ENCODE measurements around the gene PRKCE.

PRKCE gene

GRCh38 chr2:45729753-45730512 is 78.5 kb downstream of the PRKCE start:
- TF ChIP-seq CTCF (IDR thresholded peaks at IDR 0.05; ENCODE audit: low read depth, low read length, missing control alignments): peak; percentile 56
- in situ Hi-C loops (cut with HindIII; ENCODE audit: low pct_ligation_motif_present, low sequenced_read_pairs): no loop called here

GRCh38 chr2:45731141-45731540 is 79.7 kb downstream of the PRKCE start:
- Histone ChIP-seq H3K27me3 (replicated peaks) (no peaks in the 10 kb centered on the region), H3K4me3 (ENCODE audit: low read depth, low read length) (no peak overlapping the region), H3K27ac (no peak overlapping the region), H3K36me3 (replicated peaks) (no peaks in the 10 kb centered on the region)
- in situ Hi-C loops (cut with HindIII; ENCODE audit: low pct_ligation_motif_present, low sequenced_read_pairs): no loop called here
- TF ChIP-seq CTCF (IDR thresholded peaks at IDR 0.05; ENCODE audit: low read depth, low read length, missing control alignments): no peak
- no peak for DNase-seq

More at GRCh38 chr2:45729753-45730512, 78.5 kb downstream of the PRKCE start:
- Histone ChIP-seq H3K27me3 (replicated peaks) (no peaks in the 10 kb centered on the region), H3K4me3 (ENCODE audit: low read depth, low read length) (no peak overlapping the region), H3K27ac (no peak overlapping the region), H3K36me3 (replicated peaks) (no peaks in the 10 kb centered on the region)
- peak; percentile 7 for DNase-seq

GRCh38 chr2:45732436-45732835 is 81.0 kb downstream of the PRKCE start:
- no peak for DNase-seq
- in situ Hi-C loops (cut with HindIII; ENCODE audit: low pct_ligation_motif_present, low sequenced_read_pairs): no loop called here
- Histone ChIP-seq H3K27ac (no peak overlapping the region), H3K36me3 (replicated peaks) (no peaks in the 10 kb centered on the region), H3K27me3 (replicated peaks) (no peaks in the 10 kb centered on the region), H3K4me3 (ENCODE audit: low read depth, low read length) (no peak overlapping the region)
- TF ChIP-seq CTCF (IDR thresholded peaks at IDR 0.05; ENCODE audit: low read depth, low read length, missing control alignments): no peak

GRCh38 chr2:45732946-45733345 is 81.5 kb downstream of the PRKCE start:
- in situ Hi-C loops (cut with HindIII; ENCODE audit: low pct_ligation_motif_present, low sequenced_read_pairs): no loop called here
- H3K36me3 ChIP-seq (replicated peaks): no peaks in the 10 kb centered on the region

GRCh38 chr2:45734336-45734735 is 82.9 kb downstream of the PRKCE start:
- TF ChIP-seq CTCF (IDR thresholded peaks at IDR 0.05; ENCODE audit: low read depth, low read length, missing control alignments): no peak
- H3K27ac ChIP-seq: no peak overlapping the region
- no peak for DNase-seq
- in situ Hi-C loops (cut with HindIII; ENCODE audit: low pct_ligation_motif_present, low sequenced_read_pairs): no loop called here
- no peaks in the 10 kb centered on the region for H3K36me3 ChIP-seq (replicated peaks)
- no peaks in the 10 kb centered on the region for H3K27me3 ChIP-seq (replicated peaks)
- H3K4me3 ChIP-seq (ENCODE audit: low read depth, low read length): no peak overlapping the region

More at GRCh38 chr2:45732946-45733345, 81.5 kb downstream of the PRKCE start:
- H3K27ac ChIP-seq: no peak overlapping the region
- no peak overlapping the region for H3K4me3 ChIP-seq (ENCODE audit: low read depth, low read length)
- no peak for DNase-seq
- H3K27me3 ChIP-seq (replicated peaks): no peaks in the 10 kb centered on the region
- TF ChIP-seq CTCF (IDR thresholded peaks at IDR 0.05; ENCODE audit: low read depth, low read length, missing control alignments): no peak

GRCh38 chr2:45734952-45735351 is 83.5 kb downstream of the PRKCE start:
- Histone ChIP-seq H3K27ac (no peak overlapping the region), H3K36me3 (replicated peaks) (no peaks in the 10 kb centered on the region), H3K4me3 (ENCODE audit: low read depth, low read length) (no peak overlapping the region), H3K27me3 (replicated peaks) (no peaks in the 10 kb centered on the region)
- in situ Hi-C loops (cut with HindIII; ENCODE audit: low pct_ligation_motif_present, low sequenced_read_pairs): no loop called here
- no peak for DNase-seq
- TF ChIP-seq CTCF (IDR thresholded peaks at IDR 0.05; ENCODE audit: low read depth, low read length, missing control alignments): no peak
